NCI-H2227 treated with DMSO at 0.1 percent for 48 hours (cell line): ENCODE measurements around the gene MARCHF7.

ENCODE experiments used
- DNase-seq: peaks from one replicate; lab custom pipeline; 2025; lab: John Stamatoyannopoulos, UW

The MARCHF7 gene

GRCh38 chr2:159762075-159762474 is 49.8 kb downstream of the MARCHF7 start:
- DNase-seq, result no peak
